Ramos (cell line): ENCODE measurements around the gene DENND1A.
"Not testable (repeated sequence)": the region's sequence is repeated elsewhere in the genome, so short reads cannot be mapped to it uniquely, and the experiment has no call there.

Experiments used
- in situ Hi-C: fragments of 300-500 bp; cut with MboI; formaldehyde crosslinking; loops from one replicate; pipeline ENCODE4 v1.14.3; 2022; ENCODE audit warnings: low sequenced_read_pairs; ENCODE audit not compliant: unreplicated experiment

The DENND1A gene

GRCh38 chr9:123925161-123925560 lies 4.8 kb downstream of the DENND1A start:
- in situ Hi-C loops = no loop called here

- in situ Hi-C loops = no loop called here
Observed at GRCh38 chr9:123924727-123925126, 5.2 kb downstream of the DENND1A start.

- in situ Hi-C loops = no loop called here
Observed at GRCh38 chr9:123923884-123924283, 6.0 kb downstream of the DENND1A start.

GRCh38 chr9:123923377-123923776 lies 6.5 kb downstream of the DENND1A start:
- in situ Hi-C loops = no loop called here

- in situ Hi-C loops = no loop called here
Observed at GRCh38 chr9:123922911-123923310, 7.0 kb downstream of the DENND1A start.

- in situ Hi-C loops = no loop called here
Observed at GRCh38 chr9:123922431-123922830, 7.5 kb downstream of the DENND1A start.

- in situ Hi-C loops = no loop called here
Observed at GRCh38 chr9:123914517-123915196, 15.3 kb downstream of the DENND1A start.

GRCh38 chr9:123912167-123912897 lies 17.6 kb downstream of the DENND1A start:
- in situ Hi-C loops = no loop called here

- in situ Hi-C loops = no loop called here
Observed at GRCh38 chr9:123911024-123911423, 18.9 kb downstream of the DENND1A start.

- in situ Hi-C loops = not testable (repeated sequence)
Observed at GRCh38 chr9:123909192-123909591, 20.7 kb downstream of the DENND1A start.

GRCh38 chr9:123903550-123903949 lies 26.4 kb downstream of the DENND1A start:
- in situ Hi-C loops = not testable (repeated sequence)

GRCh38 chr9:123894822-123895221 lies 35.1 kb downstream of the DENND1A start:
- in situ Hi-C loops = no loop called here

- in situ Hi-C loops = no loop called here
Observed at GRCh38 chr9:123893831-123894460, 36.0 kb downstream of the DENND1A start.

GRCh38 chr9:123893115-123893514 lies 36.8 kb downstream of the DENND1A start:
- in situ Hi-C loops = no loop called here

GRCh38 chr9:123887837-123888236 lies 42.1 kb downstream of the DENND1A start:
- in situ Hi-C loops = no loop called here

- in situ Hi-C loops = not testable (repeated sequence)
Observed at GRCh38 chr9:123885834-123886233, 44.1 kb downstream of the DENND1A start.

GRCh38 chr9:123883634-123884033 lies 46.3 kb downstream of the DENND1A start:
- in situ Hi-C loops = no loop called here

GRCh38 chr9:123881604-123882003 lies 48.3 kb downstream of the DENND1A start:
- in situ Hi-C loops = no loop called here

GRCh38 chr9:123880420-123880819 lies 49.5 kb downstream of the DENND1A start:
- in situ Hi-C loops = no loop called here

GRCh38 chr9:123876750-123877149 lies 53.2 kb downstream of the DENND1A start:
- in situ Hi-C loops = no loop called here

GRCh38 chr9:123872710-123873109 lies 57.2 kb downstream of the DENND1A start:
- in situ Hi-C loops = no loop called here
